Stimulated activated CD8-positive, alpha-beta memory T cell treated with anti-CD3 and anti-CD28 coated beads, Interleukin-7, amount 100 ng/mL, for 1 hour (primary cell): ENCODE results near the gene PARP2.
"Not testable (repeated sequence)": the region's sequence is repeated elsewhere in the genome, so short reads cannot be mapped to it uniquely, and the experiment has no call there.

Source experiments
- DNase-seq, 2 donors: peaks; one replicate each; pipeline ENCODE4 v3.0.0-alpha.2; 2020; ENCODE audit warnings: low read depth in 2 of 2

PARP2 gene

DNA sequence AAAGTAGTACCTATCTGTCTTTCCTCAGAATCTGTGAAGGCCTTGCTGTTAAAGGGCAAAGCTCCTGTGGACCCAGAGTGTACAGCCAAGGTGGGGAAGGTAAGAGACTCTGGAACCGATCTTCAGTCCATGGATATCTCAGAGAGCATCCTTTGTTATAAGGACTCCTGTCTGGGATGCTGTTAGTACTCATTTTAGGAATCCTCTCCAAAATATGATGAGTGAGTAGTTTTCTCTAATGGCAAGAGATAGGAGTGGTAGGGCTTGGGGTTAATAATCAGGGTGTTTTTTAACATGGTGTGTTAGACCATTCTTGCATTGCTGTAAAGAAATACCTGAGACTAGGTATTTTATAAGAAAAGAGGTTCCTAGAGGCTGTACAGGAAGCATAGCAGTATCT lies 1.9 kb downstream of the PARP2 start:
- no peak for DNase-seq

GRCh38 chr14:20346713-20347112 lies 3.3 kb downstream of the PARP2 start:
- DNase-seq: no peak

- DNase-seq: no peak
These were observed 4.3 kb downstream of the PARP2 start for GRCh38 chr14:20347747-20348146.

DNA sequence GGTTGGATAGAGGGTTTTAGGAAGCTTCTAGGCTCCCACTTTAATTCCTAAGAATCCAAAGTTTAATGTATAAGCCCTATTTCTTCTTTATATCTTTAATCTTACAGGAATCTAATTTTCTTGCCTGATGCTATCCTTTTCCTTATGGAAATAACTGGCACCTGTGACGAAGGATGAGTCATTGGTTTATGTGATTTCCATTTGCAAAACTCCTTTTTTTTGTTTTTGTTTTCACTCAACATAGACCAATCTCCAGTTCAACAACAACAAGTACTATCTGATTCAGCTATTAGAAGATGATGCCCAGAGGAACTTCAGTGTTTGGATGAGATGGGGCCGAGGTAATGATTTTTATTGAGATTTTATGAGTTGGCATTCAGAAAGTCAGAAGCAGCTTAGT lies 6.8 kb downstream of the PARP2 start:
- no peak for DNase-seq

GRCh38 chr14:20350860-20351259 lies 7.4 kb downstream of the PARP2 start:
- DNase-seq: no peak

GRCh38 chr14:20356422-20356821 lies 13.0 kb downstream of the PARP2 start:
- DNase-seq: no peak

DNA sequence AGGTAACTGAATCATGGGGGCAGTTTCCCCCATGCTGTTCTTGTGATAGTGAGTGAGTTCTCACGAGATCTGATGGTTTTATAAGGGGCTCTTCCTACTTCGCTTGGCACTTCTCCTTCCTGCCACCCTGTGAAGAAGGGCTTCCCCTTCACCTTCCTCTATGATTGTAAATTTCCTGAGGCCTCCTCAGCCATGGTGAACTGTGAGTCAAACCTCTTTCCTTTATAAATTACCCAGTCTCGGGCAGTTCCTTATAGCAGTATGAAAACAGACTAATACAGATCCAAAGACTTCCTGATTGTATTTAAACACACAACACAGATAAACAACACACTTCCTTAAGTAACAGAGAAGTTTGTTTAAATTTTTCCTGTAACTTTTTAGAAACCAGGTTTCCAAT lies 15.0 kb downstream of the PARP2 start:
- not testable (repeated sequence) for DNase-seq

GRCh38 chr14:20365928-20366327 lies 22.5 kb downstream of the PARP2 start:
- DNase-seq: no peak

- DNase-seq: no peak
These were observed 29.4 kb downstream of the PARP2 start for GRCh38 chr14:20372796-20373195.

GRCh38 chr14:20375471-20375870 lies 32.0 kb downstream of the PARP2 start:
- DNase-seq: no peak

- no peak for DNase-seq
These were observed 32.7 kb downstream of the PARP2 start for GRCh38 chr14:20376071-20376588.

DNA sequence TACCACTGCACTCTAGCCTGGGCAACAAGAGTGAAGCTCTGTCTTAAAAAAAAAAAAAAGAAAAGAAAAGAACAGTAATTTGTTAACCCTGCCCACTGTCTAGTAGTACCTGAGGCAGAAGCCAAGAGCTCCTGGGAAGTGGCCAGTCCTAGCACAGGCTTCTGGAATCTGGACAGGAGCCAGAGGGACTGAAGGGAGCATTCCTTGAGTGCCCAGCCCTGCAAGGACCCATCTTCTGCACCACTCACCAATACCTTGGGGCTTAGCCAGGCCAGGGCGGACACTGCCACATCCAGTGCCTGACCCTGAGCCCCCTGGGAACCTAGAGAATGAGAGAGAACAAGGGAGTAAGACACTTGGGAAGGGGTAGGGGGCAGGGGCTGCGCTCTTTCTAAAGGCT lies 33.7 kb downstream of the PARP2 start:
- no peak for DNase-seq

DNA sequence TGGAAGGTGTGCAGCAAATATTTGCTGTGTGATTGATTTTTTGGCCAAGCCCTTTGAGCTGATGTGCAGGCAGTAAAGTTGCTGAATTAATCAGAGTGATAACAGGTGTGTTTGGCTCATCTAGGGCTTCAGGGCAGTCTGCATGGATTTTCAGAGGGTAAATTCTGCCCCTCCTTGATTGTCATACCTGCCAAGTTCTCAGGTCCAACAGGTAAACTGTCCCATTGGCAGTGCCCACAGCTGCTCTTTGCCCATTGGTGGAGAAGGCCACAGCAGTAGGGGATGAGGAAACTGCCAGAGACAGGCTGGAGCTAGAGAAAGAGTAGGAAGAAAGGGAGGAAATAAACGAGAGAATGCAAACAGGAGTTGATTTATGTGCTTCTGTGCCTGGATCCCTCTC lies 36.3 kb downstream of the PARP2 start:
- DNase-seq: no peak

DNA sequence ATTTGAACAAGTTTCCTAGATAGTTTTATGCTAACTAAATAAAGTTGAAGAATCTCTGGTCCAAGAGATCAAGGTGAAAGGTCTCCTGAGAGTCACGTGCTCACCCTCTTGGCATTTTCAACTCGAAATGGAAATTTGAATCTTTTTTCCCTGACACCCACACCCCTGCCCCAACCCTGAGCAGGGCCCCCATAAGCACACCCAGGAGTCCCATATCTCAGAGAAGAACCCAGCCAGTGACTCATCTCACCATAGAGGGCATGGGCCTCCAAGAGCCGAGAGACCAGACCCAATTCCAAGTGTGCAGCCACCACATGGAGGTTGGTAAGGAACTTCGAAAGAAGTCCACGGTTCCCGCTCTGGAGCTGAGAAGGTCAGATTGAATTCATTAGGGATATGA lies 37.2 kb downstream of the PARP2 start:
- DNase-seq: no peak

GRCh38 chr14:20381341-20381740 lies 37.9 kb downstream of the PARP2 start:
- DNase-seq: no peak

DNA sequence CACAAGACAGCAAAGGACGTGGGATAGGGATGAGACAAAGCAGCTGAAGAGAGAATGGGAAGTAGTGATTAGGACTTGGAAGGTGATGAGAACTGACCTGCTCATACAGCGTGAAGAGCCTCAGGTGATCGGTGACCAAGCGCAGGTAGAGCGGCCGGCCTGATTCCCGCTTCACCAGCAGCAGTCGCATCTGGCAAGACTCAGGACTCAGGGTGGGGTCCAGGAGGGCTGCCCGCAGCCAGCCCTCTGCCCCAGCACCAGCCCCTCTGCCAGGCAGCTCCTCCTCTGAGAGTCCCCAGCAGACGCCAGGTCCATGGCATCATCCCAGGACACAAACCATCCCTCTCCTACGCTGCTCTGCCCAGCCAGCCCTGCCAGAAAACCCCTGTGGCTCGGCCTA lies 39.1 kb downstream of the PARP2 start:
- DNase-seq: no peak

GRCh38 chr14:20383032-20383431 lies 39.6 kb downstream of the PARP2 start:
- DNase-seq: no peak

DNA sequence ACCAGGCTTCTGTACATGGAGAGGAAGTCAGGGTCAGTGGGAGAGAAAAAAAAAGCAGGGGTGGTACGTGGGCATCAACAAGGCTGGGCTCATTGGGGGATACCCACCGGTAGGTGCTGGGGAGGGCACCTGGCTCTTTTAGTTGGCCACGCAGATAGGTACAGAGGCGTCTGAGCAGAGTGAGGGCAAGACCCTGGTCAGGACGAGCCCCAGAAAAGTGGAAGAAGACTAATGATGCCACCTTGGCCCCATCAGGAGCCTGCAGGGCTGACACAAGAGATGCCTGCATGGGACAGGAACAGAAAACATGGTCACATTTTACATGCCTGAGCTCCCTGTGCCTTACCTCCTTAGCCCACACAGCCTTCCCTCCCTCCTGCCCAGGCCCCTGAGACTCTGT lies 40.2 kb downstream of the PARP2 start:
- DNase-seq: no peak

DNA sequence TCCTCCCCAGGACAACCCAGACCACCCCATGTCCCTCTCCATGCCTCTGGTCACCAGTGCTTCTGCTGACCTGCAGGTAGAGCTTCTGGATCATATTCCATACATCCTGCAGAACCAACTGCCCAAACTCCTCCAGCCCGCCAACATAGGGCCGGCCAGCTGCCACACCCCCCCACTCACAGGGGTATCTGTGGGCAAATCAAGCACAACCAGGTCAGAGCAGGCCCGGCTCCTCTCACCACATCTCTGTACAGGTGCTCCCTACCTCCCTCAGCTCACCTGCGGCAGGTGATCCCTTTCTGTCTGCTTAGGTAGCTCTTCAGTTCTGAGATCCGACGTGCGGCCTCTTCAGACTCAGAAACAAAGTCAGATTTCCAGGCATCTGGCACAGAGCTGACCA lies 40.9 kb downstream of the PARP2 start:
- no peak for DNase-seq

DNA sequence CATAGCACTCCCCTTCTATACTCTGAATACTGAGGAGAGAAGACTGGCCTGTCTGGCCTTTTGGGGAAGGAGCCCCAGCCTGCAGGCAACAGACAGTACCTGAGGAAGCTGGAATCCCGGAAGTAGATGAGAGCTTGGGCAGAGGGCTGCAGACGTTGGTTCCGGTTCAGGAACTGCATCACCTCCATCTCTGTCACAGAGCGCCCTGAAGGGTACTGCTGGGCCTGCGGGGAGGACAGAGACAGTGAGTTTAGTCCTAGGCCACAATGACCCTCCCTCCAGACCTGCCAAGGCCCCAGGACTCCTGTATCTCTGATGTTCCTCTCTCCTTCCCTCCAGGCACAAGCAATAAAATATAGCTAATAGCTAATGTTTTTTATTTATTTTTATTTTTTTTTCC lies 41.5 kb downstream of the PARP2 start:
- DNase-seq: no peak

GRCh38 chr14:20386276-20386855 lies 42.9 kb downstream of the PARP2 start:
- DNase-seq: no peak

DNA sequence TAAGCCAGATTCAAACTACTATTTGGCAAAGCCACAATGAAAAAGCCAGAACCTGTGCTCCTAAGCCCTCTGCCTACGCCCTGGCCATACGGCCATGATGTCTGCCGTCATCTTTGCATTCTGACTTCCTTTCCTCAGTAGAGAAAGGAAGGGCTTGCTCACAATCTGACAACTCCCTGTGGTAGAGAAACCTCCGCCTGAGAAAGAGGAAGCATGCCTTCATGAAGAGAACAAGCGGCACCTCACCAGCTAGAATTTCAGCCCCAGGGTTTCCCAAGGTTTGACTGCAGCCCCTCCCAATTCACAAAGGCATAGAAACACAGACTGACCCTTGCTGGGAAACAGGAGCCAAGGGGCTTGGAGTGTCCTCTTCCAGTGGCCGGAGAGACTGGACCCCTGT lies 44.1 kb downstream of the PARP2 start:
- no peak for DNase-seq

DNA sequence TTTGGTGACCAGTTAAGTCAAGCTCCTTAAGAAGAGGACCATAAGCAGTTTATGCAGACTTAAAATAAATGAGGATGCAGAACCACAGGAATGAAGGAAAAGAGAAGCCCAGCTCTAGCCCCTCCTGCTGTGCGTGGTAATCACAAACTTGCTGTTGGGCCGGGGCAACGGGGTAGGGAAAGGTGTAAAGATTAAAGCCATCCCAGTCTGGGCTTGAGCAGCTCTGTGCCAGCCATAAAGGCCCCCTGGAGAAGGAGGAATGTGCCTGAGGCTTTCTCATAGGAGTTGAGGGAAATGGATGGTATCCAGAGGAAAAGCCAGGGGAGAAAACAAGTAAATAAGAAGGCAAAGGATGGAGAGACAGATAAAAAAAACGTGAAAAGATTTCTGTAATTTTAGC lies 44.7 kb downstream of the PARP2 start:
- no peak for DNase-seq

GRCh38 chr14:20391505-20391904 lies 48.1 kb downstream of the PARP2 start:
- DNase-seq: no peak
